ENCODE results near the gene ZSWIM3. TPM values are rescaled to one million over a fixed set of nuclear protein-coding genes. Genes with fewer than 3 reads are reported as not detected.

Gene ZSWIM3
- total RNA-seq, 1 experiment from 2014 or later, result 4.2 TPM

DNA sequence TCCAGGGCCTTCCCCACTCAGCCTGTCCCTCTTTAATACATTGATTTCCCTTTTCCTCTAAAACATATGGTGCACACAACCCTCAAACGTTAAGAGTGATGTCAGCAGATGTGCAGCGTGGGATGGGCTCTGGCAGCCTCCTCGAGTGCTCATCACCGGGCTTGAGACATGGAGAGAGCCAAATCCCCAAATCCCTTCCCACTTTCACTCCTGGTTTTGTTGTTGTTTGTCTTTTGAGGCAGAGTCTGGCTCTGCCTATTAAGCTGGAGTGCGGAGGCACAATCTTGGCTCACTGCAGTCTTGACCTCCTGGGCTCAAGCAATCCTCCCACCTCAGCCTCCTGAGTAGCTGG, 60.4 kb downstream of the ZSWIM3 start:
- H2AFZ ChIP-seq (ENCODE audit: low read length), result no peak overlapping the region
- no peak overlapping the region for H3K4me2 ChIP-seq (ENCODE audit: low read length)
- POLR2A ChIA-PET (ENCODE audit: unreplicated experiment), result no interaction called here
- H3F3A ChIP-seq (ENCODE audit: low read length, unreplicated experiment), result no peaks in the 10 kb centered on the region
- no peaks in the 10 kb centered on the region for H3K36me3 ChIP-seq (ENCODE audit: low read depth, low read length)
- TF ChIP-seq EZH2phosphoT487 (IDR thresholded peaks at IDR 0.05; ENCODE audit: borderline replicate concordance, low read length), result no peak
- H3K27ac ChIP-seq (ENCODE audit: low read length), result no peak overlapping the region
- BruUV-seq (replicated peaks), result no TSS peak
- DNase-seq, result no peak
- H3K9me2 ChIP-seq (replicated peaks; ENCODE audit: low read length), result no peaks in the 10 kb centered on the region
- no peaks in the 10 kb centered on the region for H3K27me3 ChIP-seq (ENCODE audit: low read length)
- CTCF ChIA-PET, result no interaction called here
- no peaks in the 10 kb centered on the region for H4K20me1 ChIP-seq (ENCODE audit: low read length)
- H3K79me2 ChIP-seq (ENCODE audit: low read length), result no peaks in the 10 kb centered on the region
- no peak overlapping the region for H3K4me3 ChIP-seq (ENCODE audit: low read length)
- H3K4me1 ChIP-seq (ENCODE audit: insufficient read depth, low read length), result peaks cover 8% of the 10 kb centered on the region
- intact Hi-C loops (cut with micrococcal nuclease), result no loop called here
- ATAC-seq, result no peak
- no peaks in the 10 kb centered on the region for H3K9me3 ChIP-seq (ENCODE audit: low read length)
- H3K9ac ChIP-seq (ENCODE audit: low read length), result no peak overlapping the region

DNA sequence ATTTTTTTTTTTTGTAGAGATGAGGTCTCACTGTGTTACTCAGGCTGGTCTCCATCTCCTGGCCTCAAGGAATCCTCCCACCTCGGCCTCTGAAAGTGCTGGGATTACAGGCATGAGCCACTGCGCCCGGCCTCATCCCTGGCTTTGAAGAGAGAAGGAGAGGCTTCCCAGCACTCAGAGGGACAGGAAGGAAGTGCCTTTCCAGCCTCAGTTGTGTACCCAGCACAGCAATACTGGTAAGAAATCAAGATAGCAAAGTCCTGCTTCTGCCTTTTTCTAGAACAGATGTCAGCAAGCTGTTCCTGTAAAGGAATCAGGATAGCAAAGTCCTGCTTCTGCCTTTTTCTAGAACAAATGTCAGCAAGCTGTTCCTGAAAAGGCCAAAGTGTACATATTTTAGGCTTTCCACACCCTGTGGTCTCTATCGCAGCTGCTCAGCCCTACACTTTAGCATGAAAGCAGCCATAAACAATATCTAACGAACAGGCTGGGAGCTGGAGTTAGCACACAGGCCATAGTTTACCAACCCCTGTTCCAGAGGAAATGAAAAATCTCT, 60.8 kb downstream of the ZSWIM3 start:
- POLR2A ChIA-PET (ENCODE audit: unreplicated experiment), result no interaction called here

GRCh38 chr20:45918779-45919537, 61.5 kb downstream of the ZSWIM3 start:
- no peak overlapping the region for H3K27ac ChIP-seq (ENCODE audit: low read length)
- CTCF ChIA-PET, result no interaction called here
- intact Hi-C loops (cut with micrococcal nuclease), result no loop called here

More for the DNA sequence above, 60.8 kb downstream of the ZSWIM3 start:
- Histone ChIP-seq H3F3A (ENCODE audit: low read length, unreplicated experiment) (no peaks in the 10 kb centered on the region), H3K27ac (ENCODE audit: low read length) (no peak overlapping the region), H3K79me2 (ENCODE audit: low read length) (no peaks in the 10 kb centered on the region), H3K36me3 (ENCODE audit: low read depth, low read length) (no peaks in the 10 kb centered on the region), H3K4me2 (ENCODE audit: low read length) (no peak overlapping the region), H3K4me1 (ENCODE audit: insufficient read depth, low read length) (peaks cover 8% of the 10 kb centered on the region), H3K4me3 (ENCODE audit: low read length) (no peak overlapping the region), H3K9ac (ENCODE audit: low read length) (no peak overlapping the region), H3K27me3 (ENCODE audit: low read length) (no peaks in the 10 kb centered on the region), H3K9me3 (ENCODE audit: low read length) (no peaks in the 10 kb centered on the region), H3K9me2 (replicated peaks; ENCODE audit: low read length) (no peaks in the 10 kb centered on the region), H4K20me1 (ENCODE audit: low read length) (no peaks in the 10 kb centered on the region), H2AFZ (ENCODE audit: low read length) (0 out of 2 replicates have a peak overlapping the region, but pooled peaks have one; percentile 7)
- CTCF ChIA-PET, result no interaction called here
- intact Hi-C loops (cut with micrococcal nuclease), result no loop called here
- ATAC-seq, result no peak
- no peak for DNase-seq
- TF ChIP-seq CTCF (conservative IDR thresholded peaks at IDR 0.05; ENCODE audit: low read depth, low read length) (no peak), EZH2 (IDR thresholded peaks at IDR 0.05; ENCODE audit: low read length, unreplicated experiment) (no peak), EZH2phosphoT487 (IDR thresholded peaks at IDR 0.05; ENCODE audit: borderline replicate concordance, low read length) (no peak)
- BruUV-seq (replicated peaks), result no TSS peak

More at GRCh38 chr20:45918779-45919537, 61.5 kb downstream of the ZSWIM3 start:
- Histone ChIP-seq H3K9ac (ENCODE audit: low read length) (no peak overlapping the region), H4K20me1 (ENCODE audit: low read length) (no peaks in the 10 kb centered on the region), H3K79me2 (ENCODE audit: low read length) (no peaks in the 10 kb centered on the region), H3K9me3 (ENCODE audit: low read length) (no peaks in the 10 kb centered on the region), H3K4me1 (ENCODE audit: insufficient read depth, low read length) (peaks cover 8% of the 10 kb centered on the region), H3F3A (ENCODE audit: low read length, unreplicated experiment) (no peaks in the 10 kb centered on the region), H2AFZ (ENCODE audit: low read length) (no peak overlapping the region), H3K9me2 (replicated peaks; ENCODE audit: low read length) (no peaks in the 10 kb centered on the region), H3K27me3 (ENCODE audit: low read length) (no peaks in the 10 kb centered on the region), H3K4me3 (ENCODE audit: low read length) (no peak overlapping the region), H3K4me2 (ENCODE audit: low read length) (no peak overlapping the region), H3K36me3 (ENCODE audit: low read depth, low read length) (no peaks in the 10 kb centered on the region)
- DNase-seq (peak; percentile 22), ATAC-seq (no peak)
- TF ChIP-seq CTCF (conservative IDR thresholded peaks at IDR 0.05; ENCODE audit: low read depth, low read length) (no peak), EZH2phosphoT487 (IDR thresholded peaks at IDR 0.05; ENCODE audit: borderline replicate concordance, low read length) (no peak), EZH2 (IDR thresholded peaks at IDR 0.05; ENCODE audit: low read length, unreplicated experiment) (no peak)
- no TSS peak for BruUV-seq (replicated peaks)
- POLR2A ChIA-PET (ENCODE audit: unreplicated experiment), result interaction anchor here (0.6 kb wide), 1 partner anchor 38 kb away, joined by 3 read pairs; no protein-coding TSS in a partner anchor
